Spleen (tissue), 7 donors: Measurements from ENCODE around the gene ABCC1.

Experiments
- CTCF ChIP-seq, 11 experiments: fragments of 200-600 bp in 7 of 11; fragments of 450-650 bp in 4 of 11; sonication (generic) in 4 of 11; IDR thresholded peaks in 8 of 11; conservative IDR thresholded peaks in 3 of 11; 1 replicate in 7 of 11; 2 replicates in 4 of 11; pipeline versions ENCODE4 v1.4.0 to v1.8.0; 2016 to 2021; ENCODE audit warnings: antibody characterized with exemption in 11 of 11, inconsistent platforms in 4 of 11, mild to moderate bottlenecking in 1 of 11
- POLR2A ChIP-seq, 3 donors: fragments of 450-650 bp; IDR thresholded peaks; one replicate each; pipeline ENCODE4 v1.5.1; 2017; ENCODE audit warnings: antibody characterized with exemption in 3 of 3, mild to moderate bottlenecking in 1 of 3
- donor health status: DM: no; HTN: no; CAD: no; lungs with moderate emphysema.
- donor health status: DM: no; HTN: no; CAD: no.
- donor health status: DM: no; HTN: no; CAD: no.

GRCh38 chr16:15970743-15971439 lies 21.5 kb downstream of the ABCC1 start:
- TF ChIP-seq CTCF (IDR thresholded peaks at IDR 0.05 in 8 of 11, conservative IDR thresholded peaks at IDR 0.05 in 3 of 11) (no peak), POLR2A (IDR thresholded peaks at IDR 0.05) (no peak)
